COLO668 (cell line): ENCODE measurements around the gene CHST9.
"Not testable (repeated sequence)": the region's sequence is repeated elsewhere in the genome, so short reads cannot be mapped to it uniquely, and the experiment has no call there.

Experiments
- DNase-seq: peaks from one replicate; lab custom pipeline; 2025; ENCODE audit not compliant: unreplicated experiment; lab: John Stamatoyannopoulos, UW

CHST9 gene

DNA sequence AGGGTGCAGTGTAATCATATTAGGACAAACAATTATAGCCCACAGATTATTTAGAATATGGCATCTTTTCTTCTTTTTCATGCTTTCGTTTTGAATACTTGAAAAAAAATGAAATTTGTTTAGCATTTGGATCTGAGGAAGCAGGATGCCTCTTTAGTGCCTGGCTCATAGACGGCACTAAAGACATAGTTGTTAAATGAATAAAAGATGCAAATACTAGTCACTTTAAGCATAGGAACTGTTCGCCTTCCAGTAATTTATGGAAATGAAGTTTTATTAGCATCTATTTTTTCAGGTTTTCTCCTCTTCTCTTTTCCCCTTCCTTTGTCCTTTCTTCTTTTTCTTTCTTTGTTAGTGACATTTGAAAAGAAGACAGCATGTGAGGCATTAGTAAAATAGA is 80.4 kb downstream of the CHST9 start:
- DNase-seq = no peak

DNA sequence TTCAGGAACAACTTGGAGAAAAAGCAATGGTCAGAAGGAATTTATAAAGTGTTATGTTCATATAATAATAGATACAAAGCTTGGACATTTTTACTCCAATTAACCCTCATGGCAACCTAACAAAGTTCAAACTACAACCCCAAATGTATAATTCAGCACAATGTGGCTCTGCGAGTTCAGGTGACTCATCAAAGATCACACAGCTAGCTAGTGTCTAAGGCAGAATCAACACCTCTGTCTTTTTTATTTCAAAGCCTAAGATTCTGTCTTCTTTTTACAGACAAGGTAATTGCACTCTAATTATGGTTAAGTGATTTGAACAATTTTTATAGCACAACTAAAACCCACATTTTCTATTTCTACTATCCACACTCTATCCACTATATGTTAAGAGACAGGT is 90.5 kb downstream of the CHST9 start:
- DNase-seq = no peak

DNA sequence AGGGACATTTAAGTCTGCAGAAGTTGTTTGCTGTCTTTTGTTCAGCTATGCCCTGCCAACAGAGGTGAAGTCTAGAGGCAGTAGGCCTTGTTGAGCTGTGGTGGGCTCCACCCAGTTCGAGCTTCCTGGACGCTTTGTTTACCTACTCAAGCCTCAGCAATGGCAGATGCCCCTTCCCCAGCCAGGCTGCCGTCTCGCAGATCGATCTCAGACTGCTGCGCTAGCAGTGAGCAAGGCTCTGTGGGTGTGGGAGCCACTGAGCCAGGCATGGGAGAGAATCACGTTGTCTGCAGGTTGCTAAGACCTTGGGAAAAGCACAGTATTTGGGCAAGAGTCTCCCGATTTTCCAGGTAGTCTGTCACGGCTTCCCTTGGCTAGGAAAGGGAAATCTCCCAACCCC is 91.8 kb downstream of the CHST9 start:
- DNase-seq = not testable (repeated sequence)

DNA sequence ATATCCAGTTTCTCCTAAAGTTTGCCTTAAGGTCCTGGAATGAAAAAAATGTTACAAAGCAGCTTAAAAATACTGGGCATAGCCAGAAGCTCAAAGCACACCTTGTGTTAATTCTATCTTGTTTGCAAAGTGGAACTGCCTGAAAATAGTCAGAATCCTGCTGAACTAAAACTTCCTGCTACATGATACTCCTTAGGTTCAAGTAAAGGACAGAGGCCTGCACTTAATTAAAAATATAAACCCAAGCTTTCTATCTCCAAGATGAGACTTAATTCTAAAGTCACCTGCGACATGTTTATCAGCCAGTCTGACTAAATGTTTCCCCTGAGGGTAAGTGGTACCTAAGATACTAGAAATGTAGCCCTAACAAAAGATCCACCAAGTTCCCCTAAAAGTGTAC is 103.4 kb downstream of the CHST9 start:
- no peak for DNase-seq

DNA sequence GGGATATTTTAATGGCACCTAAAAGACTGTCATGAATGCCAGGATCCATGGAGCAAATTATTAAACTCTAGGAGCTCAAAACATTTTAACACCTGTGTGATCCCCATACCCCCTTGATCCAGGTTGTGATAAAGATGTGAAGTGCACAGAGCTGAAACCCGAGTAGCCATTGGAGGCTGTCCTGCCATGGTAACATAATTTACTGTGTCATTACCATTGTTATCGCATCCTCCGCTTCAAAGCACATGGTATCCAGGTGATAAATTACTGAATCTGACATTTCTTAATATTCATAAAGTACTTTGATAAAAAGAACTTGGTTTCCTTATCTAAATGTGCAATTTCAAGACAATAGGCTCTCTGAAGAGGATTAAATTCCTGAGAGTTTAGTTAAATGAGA is 109.3 kb downstream of the CHST9 start:
- DNase-seq = peak; percentile 75

DNA sequence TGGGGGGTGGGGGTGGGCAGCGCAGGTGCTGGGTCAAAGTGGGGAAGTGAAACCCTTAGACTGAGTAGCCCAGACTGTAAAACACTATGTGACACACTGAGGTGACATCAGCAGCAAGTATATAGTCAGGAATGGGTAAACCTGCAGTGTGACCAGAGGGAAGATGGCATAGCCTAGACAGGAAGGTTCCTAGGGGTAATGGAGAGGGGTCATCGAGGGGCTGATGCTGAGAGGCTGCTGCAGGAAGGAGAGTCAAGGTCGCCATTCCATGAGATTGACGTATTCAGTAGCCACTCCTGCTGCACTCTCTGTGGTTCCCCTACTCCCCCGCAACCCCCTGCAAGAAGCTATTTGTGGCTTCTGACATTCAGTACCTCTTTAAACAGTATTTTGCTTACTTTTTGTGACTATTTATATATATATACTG is 111.7 kb downstream of the CHST9 start:
- no peak for DNase-seq

DNA sequence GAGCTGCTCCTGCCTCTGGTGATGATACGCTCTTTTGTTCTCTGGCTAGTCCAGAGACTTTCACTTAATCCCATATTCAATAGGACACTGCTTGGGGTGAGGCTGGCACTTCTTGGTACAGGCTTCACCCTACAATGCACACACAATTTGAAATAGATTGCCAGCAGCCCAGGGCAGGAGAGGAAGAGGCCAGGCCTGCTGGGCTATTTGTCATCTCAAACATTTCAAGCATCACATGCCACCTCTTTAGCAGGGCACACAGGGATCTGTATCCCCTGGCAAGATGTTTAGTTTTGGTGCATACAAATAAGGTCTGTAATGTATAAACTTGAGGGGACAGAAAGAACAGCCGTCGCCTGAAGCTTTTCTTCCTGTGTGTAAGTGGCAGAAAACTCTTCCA is 120.4 kb downstream of the CHST9 start:
- DNase-seq = no peak

DNA sequence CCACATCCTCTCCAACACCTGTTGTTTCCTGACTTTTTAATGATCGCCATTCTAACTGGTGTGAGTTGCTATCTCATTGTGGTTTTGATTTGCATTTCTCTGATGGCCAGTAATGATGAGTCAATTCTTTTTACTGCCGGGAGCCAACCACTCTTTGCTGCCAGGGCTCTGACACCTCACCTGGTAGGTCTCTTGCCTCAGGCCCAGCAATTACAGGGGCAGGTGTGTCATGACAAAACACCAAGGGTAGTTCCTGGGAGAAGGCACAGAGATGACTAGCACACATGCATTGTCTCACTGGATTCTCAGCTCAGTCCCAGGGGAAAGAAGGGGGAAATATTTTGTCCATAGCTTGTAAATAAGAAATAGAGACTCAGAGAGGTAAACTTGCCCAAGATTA is 122.3 kb downstream of the CHST9 start:
- DNase-seq = peak; percentile 83

DNA sequence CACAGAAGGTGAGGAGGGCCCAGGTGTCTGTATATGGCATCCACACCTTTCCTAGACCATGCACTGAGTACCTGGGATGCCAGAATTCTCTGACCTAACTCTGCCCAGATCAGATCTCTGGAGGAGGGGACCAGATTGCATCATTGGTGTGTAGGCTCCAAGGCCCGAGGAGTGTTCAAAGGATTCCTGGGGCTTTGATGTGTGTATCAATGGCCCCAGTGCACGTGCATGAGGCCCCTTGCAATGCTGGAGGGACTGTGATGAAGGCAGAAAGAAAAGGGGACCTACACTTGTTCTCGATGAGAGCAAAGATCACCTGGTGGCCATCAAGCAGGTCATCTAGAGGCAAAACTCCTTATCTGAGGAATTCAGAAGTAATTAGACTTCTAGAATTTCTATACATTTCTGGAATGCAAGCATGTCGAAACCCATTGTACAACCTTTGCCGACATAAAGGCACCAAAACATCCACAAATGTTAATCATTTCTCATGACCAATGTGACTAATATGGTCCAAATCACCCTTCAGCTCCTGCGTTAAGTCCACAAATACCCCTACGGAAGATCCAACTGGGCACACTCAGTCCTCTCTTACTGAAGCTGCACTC is 123.5 kb downstream of the CHST9 start:
- DNase-seq = no peak

DNA sequence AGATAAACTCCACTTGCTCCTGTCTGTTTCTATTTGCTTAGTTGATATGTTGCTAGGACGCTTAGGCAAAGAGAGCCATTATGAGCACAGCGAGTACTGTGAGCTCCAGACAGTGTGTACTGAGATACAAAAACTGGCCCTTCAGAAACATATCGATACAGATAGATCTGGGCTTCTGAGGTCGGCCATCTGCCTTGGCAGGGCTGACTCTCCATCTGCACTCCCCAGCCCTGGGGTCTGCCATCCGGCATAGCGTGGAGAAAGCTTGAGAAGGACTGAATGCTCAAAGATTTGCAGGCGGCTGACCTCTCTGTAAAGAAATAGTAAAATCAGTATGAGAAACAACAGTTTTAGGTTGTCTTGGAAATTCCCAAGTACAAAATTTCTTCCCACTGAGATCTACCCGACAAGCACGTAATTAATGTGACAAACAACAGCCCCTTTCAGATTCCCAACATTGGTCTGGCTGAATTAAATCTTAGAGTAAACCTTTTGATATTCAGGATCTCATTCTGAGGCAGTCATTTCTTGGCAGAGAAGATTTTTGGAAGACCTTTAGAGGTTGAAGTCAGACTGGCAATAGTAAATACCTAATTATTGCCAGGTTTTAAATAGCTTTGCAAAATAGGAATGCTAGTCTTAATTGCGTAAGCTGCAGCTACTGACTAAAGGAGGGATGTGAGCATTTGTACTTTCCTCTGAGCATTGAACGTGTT is 127.4 kb downstream of the CHST9 start:
- DNase-seq = peak; percentile 56

DNA sequence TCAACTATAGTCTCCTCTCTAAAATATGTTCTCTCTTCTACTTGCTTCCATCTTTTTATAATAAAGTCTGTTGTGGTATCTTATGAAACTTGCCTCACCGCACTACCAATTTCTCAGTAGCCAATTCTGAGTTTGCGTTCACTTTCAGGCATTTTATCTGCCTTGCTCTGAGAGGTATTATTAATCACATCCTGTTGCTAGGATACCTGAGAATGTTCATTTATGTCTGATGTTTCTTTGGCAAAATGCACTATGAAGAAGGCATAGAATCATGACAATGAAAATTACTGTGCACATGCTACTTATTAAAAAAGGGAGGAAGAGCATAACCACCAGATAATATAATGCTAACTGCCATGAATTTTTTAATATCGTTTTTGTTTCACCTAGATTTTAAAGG is 130.2 kb downstream of the CHST9 start:
- DNase-seq = no peak

DNA sequence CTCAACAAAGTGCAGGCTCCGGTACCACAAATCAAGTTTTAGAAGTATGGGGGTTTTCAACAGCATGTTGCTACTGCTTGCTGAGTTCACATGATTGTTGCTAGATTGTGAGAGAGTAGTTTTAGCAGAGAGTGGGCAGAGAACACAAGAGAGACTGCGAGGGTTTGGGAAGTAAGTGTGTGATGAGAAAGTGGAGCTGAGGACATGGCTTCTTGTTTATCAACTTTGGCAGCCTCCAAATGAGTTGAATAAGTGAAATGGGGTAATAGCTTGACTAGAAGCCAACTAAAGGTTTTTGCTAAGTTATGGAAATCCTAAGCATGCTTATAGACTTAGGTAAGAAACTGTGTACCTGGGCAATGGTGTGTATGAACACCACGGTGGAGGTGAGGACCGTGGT is 135.1 kb downstream of the CHST9 start:
- no peak for DNase-seq

DNA sequence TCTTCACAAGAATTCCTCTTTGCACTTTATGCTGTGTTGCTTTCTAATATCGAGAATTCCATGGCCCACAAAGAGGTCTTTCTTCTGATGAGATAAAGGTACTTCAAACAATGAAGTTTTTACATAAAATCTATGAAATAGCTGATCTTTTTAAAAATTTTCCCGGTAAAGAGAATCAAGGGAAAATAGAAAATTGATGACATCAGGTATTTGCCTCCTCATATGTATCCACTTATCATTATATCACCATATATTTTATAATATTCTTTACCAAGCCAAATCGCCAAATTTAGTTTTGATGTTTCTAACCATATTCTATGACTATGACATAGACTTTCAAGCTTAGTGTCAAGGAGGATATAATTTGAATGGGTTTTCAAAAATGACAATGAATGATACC is 139.8 kb downstream of the CHST9 start:
- DNase-seq = no peak

DNA sequence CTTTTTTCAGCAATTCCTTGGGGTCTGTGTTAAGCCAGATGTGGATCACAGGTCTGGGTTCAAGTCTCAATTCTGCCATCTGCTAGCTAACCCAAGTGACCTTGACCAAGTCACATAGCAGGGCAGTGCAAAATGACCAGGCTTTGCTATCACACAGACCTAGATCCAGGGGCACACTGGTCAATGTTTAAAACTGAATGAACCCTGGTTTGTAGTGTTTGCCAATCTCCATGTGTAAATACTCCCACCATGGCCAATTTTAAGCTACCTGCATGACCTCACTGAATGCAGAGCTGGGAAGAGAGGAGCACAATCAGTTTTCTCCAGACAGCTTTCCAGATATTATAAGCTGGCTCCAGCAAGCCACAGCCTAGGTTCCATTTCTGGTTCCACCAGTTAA is 142.9 kb downstream of the CHST9 start:
- no peak for DNase-seq

DNA sequence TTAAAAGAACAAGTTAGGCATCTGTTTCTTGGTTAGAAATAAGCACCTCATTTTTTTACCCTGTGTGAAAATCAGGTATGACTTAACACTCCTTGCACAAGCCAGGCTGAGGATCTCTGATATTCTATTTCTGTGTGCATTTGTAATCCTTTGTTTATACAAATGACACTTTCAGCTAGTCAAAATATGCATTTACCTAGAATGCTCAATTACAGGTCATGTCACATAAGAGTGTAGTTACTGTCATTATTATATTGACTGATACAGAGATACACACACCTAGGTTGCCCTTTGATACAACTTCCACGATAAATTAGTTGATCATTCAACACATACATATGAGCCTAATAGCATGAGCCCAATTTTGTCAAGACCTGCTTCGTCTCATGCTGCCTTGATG is 144.3 kb downstream of the CHST9 start:
- no peak for DNase-seq

DNA sequence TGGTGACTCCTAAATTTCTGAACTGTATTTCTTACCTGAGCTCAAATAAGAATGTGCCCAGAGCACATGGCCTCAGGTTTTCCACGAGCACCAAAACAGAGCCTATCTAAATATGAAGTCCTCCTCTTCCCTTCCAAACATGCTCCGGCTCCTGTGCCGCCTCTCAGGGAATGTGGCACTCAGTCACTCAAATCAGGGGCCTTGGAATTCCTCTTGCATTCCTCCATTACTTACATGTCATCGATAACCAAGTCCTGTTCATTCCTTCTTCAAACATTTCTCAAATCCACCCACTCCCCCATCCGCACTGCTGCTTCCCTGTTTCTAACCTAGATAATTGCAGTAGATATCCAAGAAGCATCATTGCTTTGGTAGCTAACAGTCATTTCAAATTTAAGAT is 151.4 kb downstream of the CHST9 start:
- no peak for DNase-seq

DNA sequence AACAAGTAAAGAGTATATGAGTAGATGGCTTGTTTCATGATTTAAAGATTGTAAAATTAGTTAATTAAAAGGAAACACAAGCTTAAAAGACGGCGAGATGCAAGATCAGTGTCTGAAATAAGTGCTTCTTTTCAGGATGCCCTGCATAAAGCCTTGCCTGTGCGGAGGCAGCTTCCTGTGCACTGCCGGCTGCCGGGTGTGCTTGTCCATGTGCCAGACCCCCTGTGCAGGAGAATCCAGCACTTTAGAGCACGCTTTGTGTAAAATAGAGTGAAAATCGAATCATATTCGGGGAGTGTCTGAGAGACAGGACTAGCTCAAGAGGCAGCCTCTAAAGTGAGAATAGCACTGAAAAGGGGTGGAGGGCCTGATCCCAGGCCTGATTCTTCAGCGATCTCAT is 154.7 kb downstream of the CHST9 start:
- DNase-seq = no peak

DNA sequence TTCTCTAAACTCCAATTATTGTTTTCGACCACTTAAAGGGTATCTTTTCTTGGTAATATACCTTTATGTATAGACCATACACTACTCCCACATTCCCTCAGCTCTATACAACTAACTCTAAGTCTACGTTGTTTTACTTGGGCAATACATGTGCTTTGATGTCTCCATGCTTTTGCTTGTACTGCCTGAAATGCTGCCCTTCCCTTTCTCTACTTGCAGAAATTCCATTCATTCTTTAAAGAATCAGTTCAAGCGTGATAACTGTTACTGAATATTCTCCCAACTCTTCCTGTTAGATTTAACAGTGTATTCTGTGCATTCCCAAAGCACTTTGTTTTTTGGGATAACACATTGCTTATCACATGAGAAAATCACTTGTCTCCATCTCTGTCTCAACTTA is 162.6 kb downstream of the CHST9 start:
- no peak for DNase-seq

DNA sequence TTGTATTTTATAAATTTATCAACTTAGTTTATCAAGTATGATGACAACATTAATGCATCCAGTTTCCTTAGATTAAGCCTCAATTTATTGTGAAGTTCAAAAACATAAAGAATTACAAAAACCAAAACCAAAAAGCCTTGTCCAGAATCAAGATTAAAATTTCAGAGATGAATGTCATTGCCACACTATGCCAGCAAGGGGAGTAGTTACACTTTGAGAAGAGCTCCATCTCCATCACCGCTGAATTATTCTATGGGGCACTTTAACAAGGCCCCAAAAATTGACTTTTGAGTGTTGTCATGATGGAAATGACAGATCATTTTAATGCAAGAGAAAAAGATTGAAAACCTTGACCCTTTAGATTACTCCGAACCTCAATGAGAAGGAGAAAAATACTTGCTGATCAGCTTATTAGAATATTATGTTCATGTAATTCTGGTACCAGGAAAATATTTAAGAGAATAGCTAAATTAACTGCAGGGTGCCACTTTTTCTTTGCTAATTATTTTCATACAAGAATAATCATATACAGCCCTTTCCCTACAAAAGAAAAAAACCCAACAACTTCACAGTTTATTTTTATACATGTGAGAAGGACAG is 167.1 kb downstream of the CHST9 start:
- DNase-seq = peak; percentile 8

DNA sequence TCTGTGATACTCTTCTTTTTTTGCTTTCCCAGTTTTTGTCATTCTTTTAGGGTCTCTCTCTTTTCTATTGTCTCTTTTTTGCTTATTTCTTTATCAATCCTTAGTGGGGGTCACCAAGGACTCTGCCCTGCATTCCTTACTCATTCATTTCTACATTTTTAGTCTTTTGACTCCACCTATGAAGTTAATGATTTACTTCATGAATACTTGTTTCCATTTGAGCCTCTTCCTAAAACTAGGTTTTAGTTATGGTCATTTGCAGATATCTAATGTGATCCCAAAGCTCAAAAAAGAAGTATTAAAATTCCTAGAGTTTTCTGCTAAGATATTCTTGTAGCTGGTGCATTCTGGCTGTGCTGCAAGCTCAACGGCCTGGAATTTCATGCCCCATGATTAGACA is 170.3 kb downstream of the CHST9 start:
- no peak for DNase-seq

DNA sequence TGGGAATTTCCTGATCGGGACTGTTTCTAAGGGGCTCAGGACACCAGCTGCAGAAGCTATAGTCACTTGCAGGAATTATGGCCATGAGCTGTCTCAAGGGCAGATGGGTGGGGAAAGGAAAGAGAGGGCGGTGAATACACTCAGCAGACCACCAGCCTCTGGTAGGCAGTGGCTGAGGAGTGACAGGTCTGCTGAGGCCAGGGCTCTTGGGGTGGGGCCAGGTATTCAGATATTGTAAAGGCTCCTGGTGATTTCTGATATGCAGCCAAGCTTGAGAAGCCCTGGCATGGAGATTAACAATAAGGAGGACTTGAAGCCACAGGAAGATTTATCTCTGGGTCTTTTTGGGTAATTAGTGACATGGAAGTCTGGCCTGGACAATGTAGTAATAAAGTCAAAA is 174.3 kb downstream of the CHST9 start:
- DNase-seq = no peak

DNA sequence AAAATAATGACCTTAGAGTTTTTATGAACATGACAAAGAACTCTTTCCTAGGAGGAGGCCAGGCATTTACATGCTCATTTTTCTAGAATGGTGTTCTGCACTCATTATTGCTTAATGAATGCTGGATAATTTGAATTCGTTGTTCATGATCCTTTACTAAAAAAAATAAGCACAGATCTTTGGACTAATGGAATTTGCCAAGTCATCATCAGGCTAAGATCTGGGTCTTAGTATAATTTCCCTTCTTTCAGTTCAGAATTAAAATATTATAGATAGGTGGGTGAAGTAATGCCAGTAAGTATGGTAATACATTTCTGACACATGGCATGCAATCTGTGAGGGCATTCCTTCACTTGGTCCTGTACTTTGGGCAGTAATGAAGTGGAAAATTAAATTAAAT is 175.8 kb downstream of the CHST9 start:
- DNase-seq = no peak

DNA sequence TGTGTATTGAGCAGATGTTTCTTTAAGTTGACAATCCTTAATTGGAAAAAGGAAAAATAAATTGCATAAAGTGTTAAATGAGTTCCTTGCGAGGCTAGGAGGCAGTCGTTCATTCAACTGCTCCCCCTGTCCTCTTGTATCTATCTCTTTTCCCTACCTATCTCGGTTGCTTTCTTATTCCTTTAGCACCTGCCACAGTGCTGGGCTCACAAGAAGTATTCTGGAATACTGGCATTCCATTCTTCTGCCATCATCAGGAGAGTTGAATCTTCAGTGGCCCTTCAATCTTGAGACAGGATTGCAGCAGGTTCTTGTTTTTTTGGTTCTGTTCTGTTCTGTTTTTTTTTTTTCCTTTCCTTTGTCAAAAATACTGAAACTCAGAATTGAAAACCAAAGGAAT is 176.5 kb downstream of the CHST9 start:
- DNase-seq = no peak
